Parathyroid adenoma (tissue), 2 donors: ENCODE data around the gene BLOC1S3.

ENCODE experiments used
- H2AFZ ChIP-seq: fragments of 300-600 bp; sonication (generic); one replicate; pipeline ENCODE4 v1.7.0; 2017; ENCODE audit warnings: antibody characterized with exemption, mild to moderate bottlenecking
- H3K27ac ChIP-seq: fragments of 300-600 bp; sonication (generic); one replicate; pipeline ENCODE4 v1.7.0; 2017
- H3K27me3 ChIP-seq: fragments of 300-600 bp; sonication (generic); one replicate; pipeline ENCODE4 v1.7.0; 2017; ENCODE audit warnings: low read length; ENCODE audit not compliant: control insufficient read depth, insufficient read depth
- H3K36me3 ChIP-seq: fragments of 300-600 bp; sonication (generic); one replicate; pipeline ENCODE4 v1.7.0; 2017; ENCODE audit warnings: low read length; ENCODE audit not compliant: control insufficient read depth, insufficient read depth
- H3K4me1 ChIP-seq: fragments of 300-600 bp; sonication (generic); one replicate; pipeline ENCODE4 v1.7.0; 2017; ENCODE audit warnings: control low read depth
- H3K4me2 ChIP-seq: fragments of 300-600 bp; sonication (generic); one replicate; pipeline ENCODE4 v1.7.0; 2017; ENCODE audit warnings: low read length
- H3K4me3 ChIP-seq: fragments of 300-600 bp; sonication (generic); one replicate; pipeline ENCODE4 v1.7.0; 2017; ENCODE audit warnings: low read depth, low read length
- H3K79me2 ChIP-seq: fragments of 300-600 bp; sonication (generic); one replicate; pipeline ENCODE4 v1.7.0; 2017; ENCODE audit warnings: control low read depth
- H3K9ac ChIP-seq: fragments of 300-600 bp; sonication (generic); one replicate; pipeline ENCODE4 v1.7.0; 2017; ENCODE audit warnings: mild to moderate bottlenecking
- H3K9me3 ChIP-seq: fragments of 300-600 bp; sonication (generic); one replicate; pipeline ENCODE4 v1.7.0; 2017; ENCODE audit warnings: low read length; ENCODE audit not compliant: control insufficient read depth
- CTCF ChIP-seq: fragments of 300-600 bp; sonication (generic); IDR thresholded peaks from one replicate; pipeline ENCODE4 v1.7.0; 2017; ENCODE audit warnings: antibody characterized with exemption, mild to moderate bottlenecking
- donor health status: primary hyperparathyroidism.

Gene BLOC1S3

GRCh38 chr19:45152504-45153338 lies 25.9 kb upstream of the BLOC1S3 start:
- no peak for TF ChIP-seq CTCF
- Histone ChIP-seq H2AFZ (peak overlapping the region; percentile 57), H3K27me3 (no peaks in the 10 kb centered on the region), H3K9me3 (no peaks in the 10 kb centered on the region), H3K4me1 (peaks cover 4% of the 10 kb centered on the region), H3K79me2 (no peaks in the 10 kb centered on the region), H3K36me3 (no peaks in the 10 kb centered on the region), H3K4me2 (peak overlapping the region; percentile 67), H3K4me3 (peak overlapping the region; percentile 15), H3K9ac (no peak overlapping the region), H3K27ac (no peak overlapping the region)

- Histone ChIP-seq H3K27me3 (no peaks in the 10 kb centered on the region), H3K4me1 (peaks cover 4% of the 10 kb centered on the region), H3K9me3 (no peaks in the 10 kb centered on the region), H3K4me2 (peak overlapping the region; percentile 67), H3K4me3 (peak overlapping the region; percentile 15), H3K27ac (no peak overlapping the region), H2AFZ (peak overlapping the region; percentile 57), H3K79me2 (no peaks in the 10 kb centered on the region), H3K36me3 (no peaks in the 10 kb centered on the region), H3K9ac (no peak overlapping the region)
- no peak for TF ChIP-seq CTCF
Measured at GRCh38 chr19:45153339-45154063, 25.1 kb upstream of the BLOC1S3 start.

GRCh38 chr19:45154064-45154827 lies 24.3 kb upstream of the BLOC1S3 start:
- no peak for TF ChIP-seq CTCF
- Histone ChIP-seq H3K79me2 (no peaks in the 10 kb centered on the region), H3K4me1 (peaks cover 4% of the 10 kb centered on the region), H3K27me3 (no peaks in the 10 kb centered on the region), H3K36me3 (no peaks in the 10 kb centered on the region), H2AFZ (peak overlapping the region; percentile 57), H3K4me2 (peak overlapping the region; percentile 67), H3K9me3 (no peaks in the 10 kb centered on the region), H3K27ac (no peak overlapping the region), H3K9ac (no peak overlapping the region), H3K4me3 (peak overlapping the region; percentile 15)

GRCh38 chr19:45156011-45156630 lies 22.5 kb upstream of the BLOC1S3 start:
- Histone ChIP-seq H2AFZ (no peak overlapping the region), H3K27ac (no peak overlapping the region), H3K9ac (no peak overlapping the region), H3K4me2 (no peak overlapping the region), H3K4me1 (peaks cover 4% of the 10 kb centered on the region), H3K4me3 (no peak overlapping the region), H3K36me3 (no peaks in the 10 kb centered on the region), H3K27me3 (no peaks in the 10 kb centered on the region), H3K9me3 (no peaks in the 10 kb centered on the region), H3K79me2 (no peaks in the 10 kb centered on the region)
- no peak for TF ChIP-seq CTCF
